GM12872 (cell line): ENCODE results near the gene NALCN.

Experiments
- CTCF ChIP-seq: IDR thresholded peaks from 3 replicates; pipeline ENCODE4 v1.5.1; 2011; ENCODE audit warnings: low read depth, mild to moderate bottlenecking, low read length, moderate library complexity; ENCODE audit not compliant: insufficient read depth

NALCN gene

GRCh38 chr13:101308247-101309013 lies 107.9 kb downstream of the NALCN start:
- no peak for TF ChIP-seq CTCF

- TF ChIP-seq CTCF = no peak
These were observed 109.1 kb downstream of the NALCN start for GRCh38 chr13:101307181-101307701.

GRCh38 chr13:101306773-101307172 lies 109.5 kb downstream of the NALCN start:
- TF ChIP-seq CTCF = no peak

GRCh38 chr13:101305981-101306411 lies 110.3 kb downstream of the NALCN start:
- TF ChIP-seq CTCF = no peak

GRCh38 chr13:101303521-101303920 lies 112.8 kb downstream of the NALCN start:
- no peak for TF ChIP-seq CTCF

- TF ChIP-seq CTCF = no peak
These were observed 115.3 kb downstream of the NALCN start for GRCh38 chr13:101301053-101301452.

- no peak for TF ChIP-seq CTCF
These were observed 115.8 kb downstream of the NALCN start for GRCh38 chr13:101300531-101300930.
